NCI-H128 (cell line): ENCODE data around the gene PDE4DIP.
"Not testable (repeated sequence)": the region's sequence is repeated elsewhere in the genome, so short reads cannot be mapped to it uniquely, and the experiment has no call there.

Source experiments
- DNase-seq: peaks from one replicate; lab custom pipeline; 2025; ENCODE audit not compliant: unreplicated experiment; lab: John Stamatoyannopoulos, UW

The PDE4DIP gene

GRCh38 chr1:148869634-148869961 lies 25.4 kb downstream of the PDE4DIP start:
- DNase-seq = not testable (repeated sequence)

- DNase-seq = not testable (repeated sequence)
These were observed 30.5 kb downstream of the PDE4DIP start for GRCh38 chr1:148874408-148875388.

GRCh38 chr1:148879812-148880416 lies 35.7 kb downstream of the PDE4DIP start:
- not testable (repeated sequence) for DNase-seq

GRCh38 chr1:148881261-148881660 lies 37.0 kb downstream of the PDE4DIP start:
- not testable (repeated sequence) for DNase-seq

DNA sequence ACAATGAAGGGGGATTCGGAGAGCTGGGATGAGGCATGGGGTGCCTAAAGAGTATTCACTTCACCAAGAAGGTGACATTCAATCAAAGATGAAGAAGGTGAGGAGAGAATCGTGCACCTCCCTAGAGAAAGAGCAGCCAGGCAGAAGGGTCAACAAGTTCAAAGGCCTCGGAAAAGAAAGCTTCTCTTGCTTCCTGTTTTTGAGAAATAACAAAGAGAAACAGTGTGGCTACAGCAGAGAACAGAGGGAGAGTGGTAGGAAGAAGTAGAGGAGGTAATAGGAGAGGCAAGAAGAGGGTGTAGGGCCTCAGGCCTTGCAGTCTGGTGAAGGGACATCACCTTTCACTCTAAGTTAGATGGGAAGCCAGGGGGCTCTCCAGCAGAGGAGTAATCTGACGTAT lies 41.0 kb downstream of the PDE4DIP start:
- DNase-seq = not testable (repeated sequence)

GRCh38 chr1:148886293-148886692 lies 42.1 kb downstream of the PDE4DIP start:
- not testable (repeated sequence) for DNase-seq

GRCh38 chr1:148888597-148888996 lies 44.4 kb downstream of the PDE4DIP start:
- not testable (repeated sequence) for DNase-seq

DNA sequence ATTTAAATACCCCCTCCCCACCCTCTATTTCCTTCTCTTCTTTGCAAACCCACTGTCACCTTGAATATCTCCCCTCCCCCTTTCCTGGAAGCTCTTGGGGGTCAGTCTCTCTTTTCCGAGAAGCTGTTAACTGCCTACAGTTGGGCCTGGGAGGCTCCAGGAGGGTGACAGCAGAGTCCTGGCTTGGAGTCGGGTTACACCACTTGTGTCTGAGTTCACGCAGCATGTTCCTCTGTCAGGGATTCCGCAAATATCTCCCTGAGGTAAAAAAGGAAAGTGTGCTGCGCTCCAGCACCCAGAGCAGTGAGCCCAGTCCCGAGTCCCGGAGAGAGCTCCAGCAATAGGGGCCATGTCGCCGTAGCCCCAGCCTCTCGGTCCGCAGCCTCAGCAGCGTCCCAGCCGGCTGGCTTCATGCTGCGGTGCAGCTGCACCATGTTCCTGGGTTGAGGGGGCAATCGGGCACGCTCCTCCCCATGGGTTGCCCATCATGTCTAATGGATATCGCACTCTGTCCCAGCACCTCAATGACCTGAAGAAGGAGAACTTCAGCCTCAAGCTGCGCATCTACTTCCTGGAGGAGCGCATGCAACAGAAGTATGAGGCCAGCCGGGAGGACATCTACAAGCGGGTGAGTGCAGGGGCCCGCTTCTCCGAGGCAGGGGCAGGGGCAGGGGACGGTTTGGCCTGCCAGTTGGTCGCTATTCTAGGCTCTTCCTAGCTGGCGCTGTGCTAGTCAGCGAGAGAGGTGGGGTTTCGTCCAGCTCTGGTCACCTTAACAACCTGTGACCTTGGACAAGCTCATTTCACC lies 45.2 kb downstream of the PDE4DIP start:
- not testable (repeated sequence) for DNase-seq

DNA sequence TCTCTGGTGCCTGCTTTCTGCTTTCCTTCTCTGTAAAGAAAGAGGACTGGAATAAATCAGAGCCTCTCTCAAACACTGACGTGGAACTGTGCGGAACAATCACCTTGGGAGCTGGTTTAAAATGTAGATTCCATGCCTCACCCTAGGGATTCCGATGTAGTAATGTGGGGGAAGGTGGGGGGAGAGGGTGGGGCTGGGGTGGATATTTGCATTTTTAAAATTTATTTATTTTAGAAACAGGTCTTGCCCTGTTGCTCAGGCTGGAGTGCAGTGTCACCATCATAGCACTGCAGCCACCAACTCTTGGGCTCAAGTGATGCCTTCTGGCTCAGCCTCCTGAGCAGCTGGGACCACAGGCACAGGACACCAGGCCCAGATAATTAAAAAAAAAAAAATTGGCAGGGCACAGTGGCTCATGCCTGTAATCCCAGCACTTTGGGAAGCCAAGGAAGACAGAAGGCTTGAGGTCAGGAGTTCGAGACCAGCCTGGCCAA lies 45.9 kb downstream of the PDE4DIP start:
- not testable (repeated sequence) for DNase-seq

DNA sequence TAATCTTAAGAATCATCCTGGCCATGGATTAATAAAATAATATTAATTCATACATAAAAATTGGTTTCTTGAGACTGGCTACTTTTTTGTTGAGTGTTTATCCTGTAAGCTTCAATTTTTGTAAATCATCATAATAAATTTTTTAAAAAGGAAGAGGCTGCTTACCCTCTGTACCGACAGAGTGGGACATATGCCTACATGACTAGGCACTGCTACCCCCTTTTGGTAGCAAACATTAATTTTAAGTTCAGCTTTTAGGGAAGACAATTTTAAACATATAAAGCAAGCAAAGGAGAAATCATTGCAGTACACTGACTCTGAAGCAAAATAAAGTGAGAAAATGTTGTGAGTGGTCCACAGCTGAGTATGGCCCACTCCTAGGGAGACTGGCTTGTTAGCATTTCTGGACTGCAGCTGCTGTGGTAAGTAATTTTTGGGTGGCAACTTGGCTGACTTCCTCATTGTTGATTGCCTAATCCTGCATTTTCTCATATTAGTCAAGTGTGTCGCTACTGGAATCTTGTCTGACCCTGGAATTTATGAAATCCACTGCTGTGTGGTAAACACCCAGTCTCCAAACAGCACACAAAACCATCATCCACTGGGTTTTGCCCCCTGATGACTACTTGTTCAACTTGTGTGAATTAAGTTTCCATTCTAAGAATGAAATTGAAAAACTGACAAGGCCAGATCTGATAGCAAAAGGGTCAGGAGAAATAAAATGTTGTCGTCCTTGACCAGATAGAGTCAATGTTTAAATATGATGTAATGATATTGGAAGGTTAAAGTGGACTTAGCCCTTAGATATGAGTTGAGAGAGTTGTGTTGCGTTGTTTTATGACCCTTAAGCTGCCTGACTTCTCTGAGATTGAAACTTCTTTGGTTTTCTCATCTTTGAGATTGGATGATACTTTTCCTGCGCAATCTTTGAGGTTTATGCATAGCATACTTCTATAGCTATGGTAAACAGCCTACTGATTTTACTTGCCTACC lies 50.4 kb downstream of the PDE4DIP start:
- DNase-seq = not testable (repeated sequence)

DNA sequence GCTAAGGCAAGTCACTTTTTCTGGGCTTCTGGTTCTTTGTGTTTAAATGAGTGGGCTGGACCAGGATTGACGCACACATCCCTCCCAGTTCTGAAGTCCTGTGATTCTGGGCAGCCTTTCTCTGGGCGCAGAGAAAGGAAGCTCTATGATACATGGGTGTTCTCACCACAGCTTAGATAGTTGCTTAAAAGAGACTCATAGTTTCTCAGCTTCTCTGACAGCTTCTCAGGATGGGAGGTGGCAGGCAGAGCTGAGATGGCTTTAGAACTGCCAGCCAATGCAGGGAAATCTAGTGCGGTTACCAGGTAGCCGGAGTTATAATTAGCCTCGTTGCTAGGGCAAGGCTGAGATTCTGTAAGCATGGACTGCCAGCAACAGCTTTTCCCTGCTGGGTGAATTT lies 55.8 kb downstream of the PDE4DIP start:
- DNase-seq = not testable (repeated sequence)

DNA sequence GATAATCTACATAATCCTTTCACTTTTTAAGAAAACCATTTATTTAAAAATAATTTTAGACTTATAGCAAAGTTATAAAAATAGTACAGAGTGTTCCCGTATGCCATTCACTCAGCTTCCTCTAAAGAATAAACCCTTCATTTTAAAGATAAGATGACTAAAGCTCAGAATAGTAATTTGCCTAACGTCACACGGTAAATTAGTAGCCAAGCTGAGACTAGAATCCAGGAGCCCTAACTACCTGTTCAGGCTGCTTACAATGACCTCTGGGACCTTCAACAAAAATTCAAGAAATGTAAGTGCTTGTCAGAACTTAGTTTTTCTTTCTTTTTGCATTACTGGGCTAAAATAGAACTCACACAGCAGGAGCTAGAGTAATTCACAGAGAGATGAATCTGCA lies 56.5 kb downstream of the PDE4DIP start:
- not testable (repeated sequence) for DNase-seq

DNA sequence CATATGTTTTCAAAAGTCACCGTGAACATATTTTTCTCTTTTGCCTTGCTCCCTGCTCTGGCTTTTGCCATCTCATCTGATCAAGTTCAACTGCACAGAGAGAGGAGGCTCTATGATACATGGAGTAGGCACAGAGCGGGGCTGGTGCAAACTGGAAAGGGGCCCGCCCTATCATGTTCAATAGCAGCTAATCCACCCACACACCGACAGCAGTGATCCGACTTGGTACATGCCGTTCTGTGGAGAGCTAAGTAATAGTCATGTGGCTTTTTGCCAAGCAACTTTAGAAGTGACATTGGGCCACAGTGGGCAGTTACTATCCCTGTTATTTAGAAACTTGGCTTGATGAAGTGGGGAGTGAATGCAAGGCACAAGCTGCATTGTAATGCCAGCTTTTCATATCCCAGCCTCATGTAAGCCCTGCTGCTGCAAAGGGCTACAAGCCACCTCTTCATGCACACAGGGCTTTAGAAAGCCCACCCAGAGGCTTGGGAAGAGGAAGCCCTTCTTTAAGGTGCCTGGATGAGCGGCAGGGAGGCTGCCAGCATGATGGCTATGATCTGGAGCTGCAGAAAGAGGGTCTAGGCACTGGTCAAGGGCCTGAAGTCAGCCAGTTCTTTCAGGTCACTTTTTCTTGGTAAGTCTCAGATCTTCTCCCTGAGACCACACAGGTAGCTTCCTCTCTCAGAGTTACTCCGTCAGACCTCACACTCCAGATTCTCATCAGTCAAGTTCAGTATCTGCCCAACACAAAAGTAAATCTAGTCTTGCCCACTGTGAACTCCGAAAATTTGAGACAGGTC lies 57.1 kb downstream of the PDE4DIP start:
- DNase-seq = not testable (repeated sequence)

GRCh38 chr1:148901953-148902341 lies 57.7 kb downstream of the PDE4DIP start:
- not testable (repeated sequence) for DNase-seq

GRCh38 chr1:148909219-148909826 lies 65.1 kb downstream of the PDE4DIP start:
- not testable (repeated sequence) for DNase-seq

- DNase-seq = not testable (repeated sequence)
These were observed 67.2 kb downstream of the PDE4DIP start for GRCh38 chr1:148911303-148911928.

- not testable (repeated sequence) for DNase-seq
These were observed 72.0 kb downstream of the PDE4DIP start for GRCh38 chr1:148916222-148916621.

DNA sequence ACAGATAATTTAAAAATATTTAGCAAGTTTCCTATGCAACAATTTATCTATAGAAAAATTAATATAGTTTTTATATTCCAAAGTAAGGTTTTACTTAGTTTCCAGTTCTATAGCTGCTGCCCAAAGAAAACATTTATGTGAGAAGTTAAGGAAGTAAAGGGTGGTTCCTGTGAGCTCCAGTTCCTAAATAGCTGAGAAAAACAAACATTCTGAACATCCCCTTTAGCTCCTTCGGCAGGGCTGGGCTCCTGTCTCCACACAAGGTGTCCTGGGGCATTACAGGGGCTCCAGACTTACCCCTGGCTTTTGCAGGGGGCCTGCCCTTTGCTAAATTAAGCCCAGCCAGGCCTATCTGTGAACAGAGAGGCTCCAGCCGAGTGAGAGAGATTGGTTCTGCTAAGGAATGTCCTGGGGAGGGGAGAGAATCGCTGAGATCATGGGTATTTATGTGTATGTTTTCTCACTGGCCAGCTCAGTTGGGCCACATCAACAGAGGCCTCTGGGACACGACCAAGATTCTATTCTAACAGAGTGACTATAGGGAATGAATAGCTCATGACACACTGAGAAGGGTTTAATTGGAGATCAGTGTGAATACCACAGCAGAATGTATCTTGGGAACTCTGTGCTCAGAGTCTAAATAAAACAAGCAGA lies 72.6 kb downstream of the PDE4DIP start:
- not testable (repeated sequence) for DNase-seq
